GM19238 (cell line): ENCODE results near the gene RNF151.
A peak's percentile ranks its signal among the peaks of the same experiment; 100 is the strongest.

ENCODE experiments used
- DNase-seq: peaks from one replicate; pipeline ENCODE4 v3.0.0; 2011; ENCODE audit warnings: low spot score; ENCODE audit not compliant: insufficient read length

Gene RNF151

GRCh38 chr16:1991588-1991947 is 24.9 kb downstream of the RNF151 start:
- no peak for DNase-seq

- peak; percentile 99 for DNase-seq
Observed at GRCh38 chr16:1991948-1992703, 25.5 kb downstream of the RNF151 start.

GRCh38 chr16:1992704-1993317 is 26.2 kb downstream of the RNF151 start:
- DNase-seq = no peak

GRCh38 chr16:1993731-1994131 is 27.1 kb downstream of the RNF151 start:
- no peak for DNase-seq

- no peak for DNase-seq
Observed at GRCh38 chr16:1997494-1998359, 31.1 kb downstream of the RNF151 start.

GRCh38 chr16:1998360-1998835 is 31.7 kb downstream of the RNF151 start:
- DNase-seq = no peak

GRCh38 chr16:1998852-1999801 is 32.5 kb downstream of the RNF151 start:
- DNase-seq = no peak

GRCh38 chr16:1999866-2000514 is 33.3 kb downstream of the RNF151 start:
- DNase-seq = no peak

DNA sequence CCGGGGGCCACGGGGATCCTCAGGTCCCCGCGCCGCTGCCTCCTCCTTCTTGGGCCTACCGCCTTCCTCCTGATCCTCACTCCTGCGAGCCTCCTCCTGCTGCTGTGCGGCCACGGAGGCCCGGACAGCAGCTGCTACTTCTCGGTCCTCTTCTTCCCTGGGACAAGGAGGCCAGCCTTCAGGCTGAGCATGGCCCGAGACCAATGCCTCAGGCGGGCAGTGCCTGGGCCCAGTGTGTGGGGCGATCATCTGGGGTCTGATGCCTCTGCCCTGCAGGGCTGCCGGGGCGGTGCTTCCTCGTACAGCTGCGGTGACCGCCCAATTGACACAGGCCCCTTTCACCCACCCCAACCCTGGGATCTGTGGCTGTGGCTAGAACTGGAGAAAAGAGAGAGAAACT is 34.4 kb downstream of the RNF151 start:
- DNase-seq = no peak

- no peak for DNase-seq
Observed at GRCh38 chr16:2001456-2002355, 35.0 kb downstream of the RNF151 start.

DNA sequence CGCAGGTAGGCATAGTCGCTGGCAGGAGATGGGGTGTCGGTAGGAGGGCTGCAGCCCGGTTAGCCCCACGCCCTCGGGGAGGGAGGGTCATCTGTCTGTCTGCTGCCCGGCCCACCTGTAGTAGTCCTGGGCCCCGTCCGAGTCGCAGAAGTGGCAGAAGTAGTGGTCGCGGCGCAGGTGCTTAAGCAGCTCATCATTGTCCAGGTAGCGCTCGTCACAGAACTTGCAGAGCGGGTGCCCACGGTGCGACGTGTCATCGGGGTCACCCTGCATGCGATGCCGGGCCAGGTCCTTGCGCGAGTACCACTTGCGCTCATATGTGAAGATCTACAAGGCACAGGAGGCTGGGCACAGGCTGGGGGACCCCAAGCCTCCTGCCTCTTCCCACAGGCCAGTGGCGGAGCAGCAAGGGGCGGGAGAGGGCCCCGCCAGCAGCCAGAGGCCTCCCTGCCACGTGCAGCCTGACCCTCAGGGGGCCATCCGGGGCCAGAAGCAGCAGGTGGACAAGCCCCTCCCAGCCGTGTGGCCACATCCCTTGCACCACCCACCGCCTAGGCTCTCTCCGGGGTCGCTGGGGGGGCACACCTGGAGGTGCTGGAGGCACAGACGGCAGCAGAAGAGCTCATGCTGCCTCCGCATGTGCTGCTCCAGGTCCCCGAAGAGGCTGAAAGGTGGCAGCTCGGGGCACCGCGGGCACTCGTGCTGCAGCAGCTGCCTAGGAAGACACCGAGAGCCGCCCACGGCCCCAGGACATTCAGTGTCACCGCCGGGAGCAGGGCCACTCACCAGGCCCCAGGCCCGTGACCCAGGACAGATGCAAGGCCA is 36.0 kb downstream of the RNF151 start:
- no peak for DNase-seq

DNA sequence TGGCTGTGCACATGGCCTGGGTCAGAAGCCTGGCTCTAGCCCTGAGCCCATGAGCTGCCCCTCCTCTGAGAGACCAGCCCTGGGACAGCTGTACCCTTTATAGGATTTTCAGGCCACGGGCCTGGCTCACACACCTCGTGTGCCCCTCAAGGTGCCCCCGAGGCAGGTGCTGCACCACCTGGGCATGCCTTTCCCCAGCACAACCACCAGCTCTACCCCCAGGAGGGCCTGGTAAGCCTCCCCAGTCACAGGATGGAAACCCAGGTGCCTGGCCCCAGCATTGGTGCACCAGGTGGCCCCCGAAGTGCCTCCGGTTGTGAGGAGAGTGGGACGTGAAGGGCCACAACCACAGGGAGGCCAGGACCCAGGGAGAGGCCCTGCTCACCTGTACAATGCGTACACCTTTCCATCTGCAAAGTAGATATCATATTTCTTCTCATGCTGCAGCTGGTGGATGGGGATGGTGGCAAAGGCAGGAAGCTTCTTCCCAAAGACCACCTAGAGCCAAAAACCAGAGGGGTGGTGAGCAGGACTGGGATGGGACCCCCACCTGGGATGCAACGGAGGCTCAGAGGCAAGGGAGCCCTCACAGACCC is 36.7 kb downstream of the RNF151 start:
- DNase-seq = no peak

DNA sequence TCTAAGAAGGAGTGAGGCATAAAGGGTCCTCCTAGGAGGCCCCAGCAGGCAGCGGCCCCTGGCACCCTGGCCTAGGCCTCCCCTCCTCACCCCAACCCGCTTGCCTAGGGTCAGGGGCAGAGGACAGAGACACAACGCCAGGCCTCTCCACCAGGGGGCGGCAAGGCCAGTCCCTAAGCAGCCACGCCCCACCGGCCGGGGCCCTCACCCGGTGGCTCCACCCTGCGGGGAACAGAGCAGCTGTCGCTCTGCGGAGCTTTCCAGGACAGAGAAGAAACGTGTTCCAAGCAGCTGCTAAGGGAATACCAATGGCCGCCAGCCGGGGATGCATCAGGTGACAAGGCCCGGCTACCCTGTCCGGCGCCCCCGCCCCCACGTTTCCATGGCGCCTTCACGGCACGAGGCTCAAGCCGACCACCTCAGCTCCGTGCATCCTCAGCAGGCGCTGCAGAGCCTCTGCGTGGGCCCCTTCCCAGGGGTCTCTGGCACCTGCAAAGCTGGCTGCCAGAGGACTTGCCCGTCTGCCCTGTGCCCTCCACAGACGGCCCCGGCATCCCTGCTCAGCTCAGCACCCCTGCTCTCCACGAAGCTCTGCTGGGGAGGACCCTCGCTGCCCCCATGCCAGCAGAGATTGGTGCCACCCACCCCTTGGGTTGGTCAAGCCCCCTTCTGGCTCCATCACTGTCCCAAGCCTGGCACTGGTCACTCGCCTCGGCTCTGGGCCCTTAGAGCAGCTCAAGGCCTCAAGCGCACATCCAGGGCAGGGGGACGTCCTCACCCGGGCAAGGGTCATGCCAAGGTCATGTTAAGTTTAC is 37.4 kb downstream of the RNF151 start:
- DNase-seq = peak; percentile 98

- no peak for DNase-seq
Observed at GRCh38 chr16:2004795-2005517, 38.3 kb downstream of the RNF151 start.

DNA sequence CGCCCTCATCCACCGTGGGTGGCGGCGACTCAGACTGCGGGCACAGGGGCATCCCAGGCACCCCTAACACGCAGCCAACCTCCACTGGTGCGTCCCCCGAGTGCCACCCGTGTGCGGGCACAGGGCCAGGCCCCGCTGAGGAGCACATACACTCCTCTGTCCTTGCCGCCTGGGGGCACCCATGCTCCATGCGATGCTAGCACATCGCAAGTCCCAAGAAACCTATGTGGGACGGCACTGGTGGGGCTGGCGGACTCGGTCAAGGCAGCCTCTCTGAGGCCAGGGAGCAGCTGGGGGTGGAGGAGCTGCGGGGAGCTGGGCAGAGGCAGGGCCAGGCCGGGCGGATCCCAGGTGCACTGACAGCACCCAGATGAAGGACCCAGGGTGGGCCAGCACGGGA is 39.0 kb downstream of the RNF151 start:
- DNase-seq = no peak

DNA sequence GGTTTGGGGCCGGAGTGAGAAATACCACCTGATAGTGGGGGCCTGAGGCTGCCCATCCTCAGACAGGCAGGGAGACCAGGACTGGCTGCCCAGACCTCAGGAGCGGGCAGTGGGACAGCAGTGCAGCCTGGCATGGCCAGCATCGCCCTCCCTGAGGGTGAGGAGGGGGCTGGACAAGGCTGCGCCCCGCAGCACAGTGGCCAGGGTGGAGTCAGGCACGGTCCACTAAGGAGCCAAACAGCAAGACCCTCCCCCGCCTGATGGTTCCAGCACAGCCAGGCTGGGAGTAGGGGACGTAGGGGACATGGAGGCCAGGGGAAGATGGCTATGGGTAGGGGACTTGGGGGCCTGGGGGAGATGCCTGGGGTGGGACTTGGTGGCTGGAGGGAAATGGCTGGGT is 39.7 kb downstream of the RNF151 start:
- DNase-seq = no peak
